Natural killer cell (primary cell): ENCODE data around the gene MED27. TPM values are rescaled to one million over a fixed set of nuclear protein-coding genes. Genes with fewer than 3 reads are reported as not detected.

ENCODE experiments used
- ATAC-seq, 3 donors: fragments of 150-1000 bp in 2 of 3; fragments of 200-7000 bp in 1 of 3; cut with Tn5 transposase; 1 replicate in 1 of 3; 2 replicates in 2 of 3; pipeline ENCODE4 v1.10.0; 2021; ENCODE audit warnings: mild to moderate bottlenecking in 2 of 3, moderate library complexity in 2 of 3
- DNase-seq, 2 donors: peaks; one replicate each; pipeline versions ENCODE4 v3.0.0 to v3.0.0-alpha.2; 2013 to 2021; ENCODE audit warnings: mixed read lengths in 1 of 2
- H3K27ac ChIP-seq: one replicate; pipeline ENCODE4 v1.5.1; 2013; ENCODE audit warnings: mild to moderate bottlenecking, low read length
- H3K27me3 ChIP-seq: one replicate; pipeline ENCODE4 v1.6.1; 2013; ENCODE audit warnings: low read length; ENCODE audit not compliant: control insufficient read depth, insufficient read depth
- H3K36me3 ChIP-seq: one replicate; pipeline ENCODE4 v1.6.1; 2013; ENCODE audit warnings: low read length; ENCODE audit not compliant: control insufficient read depth, insufficient read depth
- H3K4me1 ChIP-seq: one replicate; pipeline ENCODE4 v1.6.1; 2013; ENCODE audit warnings: low read length; ENCODE audit not compliant: control insufficient read depth, insufficient read depth
- H3K4me3 ChIP-seq: one replicate; pipeline ENCODE4 v1.5.1; 2013; ENCODE audit warnings: low read length
- H3K9me3 ChIP-seq: one replicate; pipeline ENCODE4 v1.6.1; 2013; ENCODE audit warnings: low read length; ENCODE audit not compliant: control insufficient read depth, insufficient read depth
- H3K27ac Mint-ChIP-seq, 2 donors: one replicate each; pipeline ENCODE4 v1.8.0; 2022; ENCODE audit warnings: mild to moderate bottlenecking in 2 of 2, mixed read lengths in 2 of 2, moderate library complexity in 1 of 2
- H3K27me3 Mint-ChIP-seq, 2 donors: one replicate each; pipeline ENCODE4 v1.8.0; 2022; ENCODE audit warnings: low read depth in 2 of 2, mixed read lengths in 2 of 2
- H3K36me3 Mint-ChIP-seq: one replicate; pipeline ENCODE4 v1.8.0; 2022; ENCODE audit warnings: mixed read lengths
- H3K4me1 Mint-ChIP-seq, 2 donors: one replicate each; pipeline ENCODE4 v1.8.0; 2022; ENCODE audit warnings: mixed read lengths in 2 of 2
- H3K4me3 Mint-ChIP-seq: one replicate; pipeline ENCODE4 v1.8.0; 2022; ENCODE audit warnings: mild to moderate bottlenecking, moderate library complexity, mixed read lengths
- H3K9me3 Mint-ChIP-seq, 2 donors: one replicate each; pipeline ENCODE4 v1.8.0; 2022; ENCODE audit warnings: mixed read lengths in 2 of 2
- WGBS: methylation state at CpG from one replicate; pipeline ENCODE4 v1.1.7; 2013; ENCODE audit warnings: missing lambda C conversion rate; ENCODE audit not compliant: insufficient coverage; 5-methylcytosine and 5-hydroxymethylcytosine counted together
- intact Hi-C: fragments of 100-400 bp; cut with micrococcal nuclease; formaldehyde crosslinking; loops from one replicate; pipeline ENCODE4 v1.14.2; 2022
- total RNA-seq, 4 donors: library from RNA; stranded (reverse); fragments of 120-200 nt in 1 of 4; gene quantifications; one replicate each; pipeline versions ENCODE4 v1.2.3 to v1.2.4, GENCODE V29; 2013 to 2022
- TF ChIP-seq, protein P1 (sequence below): fragments of 200-600 bp; IDR thresholded peaks from one replicate; pipeline ENCODE4 v1.8.0; 2022; ENCODE audit warnings: antibody characterized with exemption

The MED27 gene
- total RNA-seq, 3 donors from 2014 or later (not counting 1 experiment from before 2014, with no cell fraction given) = 24.4 to 27.3 (median 26.9) TPM

DNA sequence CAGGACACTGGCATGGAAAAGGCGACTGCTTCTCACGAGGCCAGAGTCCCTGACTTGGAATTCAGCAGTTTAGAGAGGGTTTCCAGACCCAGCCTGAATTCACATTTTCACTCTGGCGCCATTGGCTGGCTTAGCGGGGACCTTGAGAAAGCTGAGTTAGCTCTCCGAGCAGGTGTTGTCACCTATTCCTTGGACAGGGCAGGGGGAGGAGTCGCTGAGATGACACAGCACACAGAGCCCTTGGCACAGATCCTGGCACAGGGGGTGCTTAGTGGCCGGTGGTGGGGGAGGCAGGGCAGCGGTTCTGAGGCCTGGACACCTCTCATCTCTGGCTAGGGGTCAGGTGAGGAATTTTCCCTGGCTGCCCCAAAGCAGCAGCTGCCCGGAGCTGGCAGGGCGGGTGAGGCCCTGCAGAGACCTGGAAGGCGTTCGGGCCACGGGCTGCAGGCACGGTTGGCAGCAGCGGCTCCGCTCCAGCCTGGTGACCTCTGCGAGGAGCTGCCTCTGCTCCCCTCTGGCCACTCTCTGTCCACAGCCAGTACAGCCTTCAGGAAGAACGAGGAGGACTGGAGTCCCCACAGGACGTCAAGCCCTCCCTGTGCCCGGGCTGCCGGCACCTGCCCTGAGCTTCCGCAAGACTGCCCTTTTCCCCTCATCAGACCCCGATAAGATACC is 267.4 kb downstream of the MED27 start:
- no peaks in the 10 kb centered on the region for H3K4me1 Mint-ChIP-seq
- Histone ChIP-seq H3K9me3 (no peaks in the 10 kb centered on the region), H3K4me1 (no peaks in the 10 kb centered on the region), H3K27ac (no peak overlapping the region), H3K4me3 (no peak overlapping the region), H3K36me3 (no peaks in the 10 kb centered on the region), H3K27me3 (no peaks in the 10 kb centered on the region)
- no peak overlapping the region for H3K4me3 Mint-ChIP-seq
- intact Hi-C loops = no loop called here
- no peak for ATAC-seq
- no peaks in the 10 kb centered on the region for H3K36me3 Mint-ChIP-seq
- H3K27ac Mint-ChIP-seq = no peak overlapping the region
- 85% methylated on average over 23 of the region's 23 CpGs for WGBS
- no peaks in the 10 kb centered on the region for H3K9me3 Mint-ChIP-seq
- H3K27me3 Mint-ChIP-seq = peaks cover 15 to 33% of the 10 kb centered on the region in 2 donors
- TF ChIP-seq, protein P1, sequence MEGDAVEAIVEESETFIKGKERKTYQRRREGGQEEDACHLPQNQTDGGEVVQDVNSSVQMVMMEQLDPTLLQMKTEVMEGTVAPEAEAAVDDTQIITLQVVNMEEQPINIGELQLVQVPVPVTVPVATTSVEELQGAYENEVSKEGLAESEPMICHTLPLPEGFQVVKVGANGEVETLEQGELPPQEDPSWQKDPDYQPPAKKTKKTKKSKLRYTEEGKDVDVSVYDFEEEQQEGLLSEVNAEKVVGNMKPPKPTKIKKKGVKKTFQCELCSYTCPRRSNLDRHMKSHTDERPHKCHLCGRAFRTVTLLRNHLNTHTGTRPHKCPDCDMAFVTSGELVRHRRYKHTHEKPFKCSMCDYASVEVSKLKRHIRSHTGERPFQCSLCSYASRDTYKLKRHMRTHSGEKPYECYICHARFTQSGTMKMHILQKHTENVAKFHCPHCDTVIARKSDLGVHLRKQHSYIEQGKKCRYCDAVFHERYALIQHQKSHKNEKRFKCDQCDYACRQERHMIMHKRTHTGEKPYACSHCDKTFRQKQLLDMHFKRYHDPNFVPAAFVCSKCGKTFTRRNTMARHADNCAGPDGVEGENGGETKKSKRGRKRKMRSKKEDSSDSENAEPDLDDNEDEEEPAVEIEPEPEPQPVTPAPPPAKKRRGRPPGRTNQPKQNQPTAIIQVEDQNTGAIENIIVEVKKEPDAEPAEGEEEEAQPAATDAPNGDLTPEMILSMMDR = no peak
- no peak for DNase-seq

DNA sequence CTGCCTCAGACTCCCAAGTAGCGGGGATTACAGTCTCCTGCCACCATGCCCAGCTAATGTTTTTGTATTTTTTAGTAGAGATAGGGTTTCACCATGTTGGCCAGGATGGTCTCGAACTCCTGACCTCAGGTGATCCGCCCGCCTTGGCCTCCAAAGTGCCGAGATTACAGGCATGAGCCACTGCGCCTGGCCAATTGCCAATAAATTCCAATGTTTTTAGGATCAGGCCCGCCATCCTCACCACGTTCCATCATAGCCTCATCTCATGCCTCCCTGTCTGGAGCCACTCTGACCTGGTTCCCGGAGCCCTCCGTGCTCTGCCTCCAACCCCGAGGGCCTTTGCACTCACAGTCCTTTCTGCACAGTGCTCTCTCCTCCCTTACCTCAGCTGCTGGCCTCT is 268.3 kb downstream of the MED27 start:
- no peaks in the 10 kb centered on the region for H3K36me3 ChIP-seq
- Mint-ChIP-seq H3K27ac (no peak overlapping the region), H3K9me3 (no peaks in the 10 kb centered on the region), H3K36me3 (no peaks in the 10 kb centered on the region), H3K4me3 (no peak overlapping the region), H3K27me3 (peaks cover 16 to 30% of the 10 kb centered on the region in 2 donors), H3K4me1 (no peaks in the 10 kb centered on the region)
- H3K27me3 ChIP-seq = no peaks in the 10 kb centered on the region
- WGBS = 85% methylated on average over 11 of the region's 11 CpGs
- H3K4me1 ChIP-seq = no peaks in the 10 kb centered on the region
- no peak overlapping the region for H3K4me3 ChIP-seq
- H3K9me3 ChIP-seq = no peaks in the 10 kb centered on the region
- DNase-seq = no peak
- TF ChIP-seq, protein P1 = no peak
- no peak for ATAC-seq
- intact Hi-C loops = no loop called here
- no peak overlapping the region for H3K27ac ChIP-seq

DNA sequence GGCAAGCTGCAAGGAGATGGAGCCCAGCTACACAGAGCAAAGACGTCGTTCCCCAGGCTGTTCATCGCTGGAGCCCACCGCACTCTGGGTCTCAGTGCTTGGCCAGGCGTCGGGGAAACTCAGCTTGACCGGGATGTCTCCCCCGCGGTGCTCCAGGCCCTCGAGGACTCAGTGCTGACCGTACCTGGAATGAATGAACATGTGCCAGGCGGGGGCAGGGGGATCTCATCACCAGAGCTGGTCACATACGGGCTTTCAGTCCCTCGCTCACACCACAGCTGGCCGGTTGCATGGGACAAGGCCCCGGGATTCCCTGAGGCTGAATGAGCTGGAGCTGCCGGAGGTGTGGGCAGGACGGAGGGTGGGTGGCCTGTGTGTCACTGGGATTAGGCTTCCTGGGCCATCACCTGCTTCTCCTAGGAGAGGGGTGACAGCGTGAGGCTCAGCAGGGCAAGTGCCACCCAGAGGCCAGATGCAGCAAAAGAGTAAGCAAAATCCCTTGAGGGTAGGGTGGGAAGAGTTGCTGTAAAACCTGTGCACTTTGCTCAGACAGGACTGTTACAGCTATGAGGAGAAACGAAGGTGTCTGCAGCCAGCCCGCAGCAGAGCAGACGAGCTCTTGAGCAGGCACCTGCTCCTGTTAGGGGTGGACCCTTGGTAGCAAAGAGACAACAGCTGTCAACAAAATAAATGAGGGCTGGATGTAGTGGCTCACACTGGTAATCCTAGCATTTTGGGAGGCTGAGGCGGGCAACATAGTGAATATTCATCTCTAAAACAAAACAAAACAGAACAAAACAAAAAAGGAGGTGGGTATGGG is 269.1 kb downstream of the MED27 start:
- H3K9me3 ChIP-seq = no peaks in the 10 kb centered on the region
- H3K27ac Mint-ChIP-seq = no peak overlapping the region
- intact Hi-C loops = no loop called here
- no peaks in the 10 kb centered on the region for H3K4me1 ChIP-seq
- no peak overlapping the region for H3K4me3 Mint-ChIP-seq
- ATAC-seq = no peak
- DNase-seq = no peak
- H3K27me3 Mint-ChIP-seq = peaks cover 20 to 30% of the 10 kb centered on the region in 2 donors
- no peaks in the 10 kb centered on the region for H3K36me3 Mint-ChIP-seq
- H3K27ac ChIP-seq = no peak overlapping the region
- no peaks in the 10 kb centered on the region for H3K27me3 ChIP-seq
- TF ChIP-seq, protein P1 = no peak
- no peaks in the 10 kb centered on the region for H3K9me3 Mint-ChIP-seq
- no peak overlapping the region for H3K4me3 ChIP-seq
- no peaks in the 10 kb centered on the region for H3K4me1 Mint-ChIP-seq
- WGBS = 73% methylated on average over 22 of the region's 23 CpGs
- H3K36me3 ChIP-seq = no peaks in the 10 kb centered on the region

Other genes starting within 250 kb of the MED27 start
- 10 to 100 TPM; 23.4 to 67.2 (median 32.6) TPM for gene NTNG2, start 82.2 kb upstream of the MED27 start, total RNA-seq